Measurements from ENCODE around the gene MKI67. TPM values are rescaled to one million over a fixed set of nuclear protein-coding genes. Genes with fewer than 3 reads are reported as not detected.

Gene MKI67
- total RNA-seq, 1 experiment from 2014 or later = 81.4 TPM

GRCh38 chr10:128054163-128054970, 71.9 kb downstream of the MKI67 start:
- DNase-seq (ENCODE audit: unreplicated experiment) = no peak
- H3K36me3 Mint-ChIP-seq (ENCODE audit: insufficient read depth, unreplicated experiment) = peaks cover 76% of the 10 kb centered on the region
- H3K27ac Mint-ChIP-seq (ENCODE audit: low read depth, unreplicated experiment) = no peak overlapping the region

GRCh38 chr10:128053356-128053755, 72.9 kb downstream of the MKI67 start:
- peaks cover 69% of the 10 kb centered on the region for H3K36me3 Mint-ChIP-seq (ENCODE audit: insufficient read depth, unreplicated experiment)

More at GRCh38 chr10:128054163-128054970, 71.9 kb downstream of the MKI67 start:
- H3K4me1 Mint-ChIP-seq (ENCODE audit: insufficient read depth, unreplicated experiment) = peaks cover 13% of the 10 kb centered on the region
- CTCF ChIA-PET = interaction anchor here (0.6 to 13.8 kb wide), 6 partner anchors 10 to 408 kb away, joined by 3 to 146 read pairs (median 4); no protein-coding TSS in a partner anchor
- no peaks in the 10 kb centered on the region for H3K9me3 Mint-ChIP-seq (ENCODE audit: unreplicated experiment)
- POLR2A ChIA-PET = interaction anchor here (1.3 to 1.6 kb wide), 2 partner anchors 9 to 10 kb away, joined by 4 to 5 read pairs; no protein-coding TSS in a partner anchor
- TF ChIP-seq CTCF (IDR thresholded peaks at IDR 0.05; ENCODE audit: unreplicated experiment) = no peak
- H3K27me3 Mint-ChIP-seq (ENCODE audit: insufficient read depth, unreplicated experiment) = no peaks in the 10 kb centered on the region
- no peak overlapping the region for H3K4me3 Mint-ChIP-seq (ENCODE audit: unreplicated experiment)
- intact Hi-C loops (cut with micrococcal nuclease) = no loop called here
- no TSS peak for BruUV-seq (replicated peaks)

GRCh38 chr10:128052696-128053095, 73.5 kb downstream of the MKI67 start:
- POLR2A ChIA-PET = interaction anchor here (0.7 to 7.0 kb wide), 2 partner anchors 9 to 18 kb away, joined by 3 to 216 read pairs; no protein-coding TSS in a partner anchor
- H3K36me3 Mint-ChIP-seq (ENCODE audit: insufficient read depth, unreplicated experiment) = peaks cover 69% of the 10 kb centered on the region
- no peaks in the 10 kb centered on the region for H3K27me3 Mint-ChIP-seq (ENCODE audit: insufficient read depth, unreplicated experiment)
- H3K9me3 Mint-ChIP-seq (ENCODE audit: unreplicated experiment) = no peaks in the 10 kb centered on the region
- no peak overlapping the region for H3K4me3 Mint-ChIP-seq (ENCODE audit: unreplicated experiment)
- no TSS peak for BruUV-seq (replicated peaks)
- TF ChIP-seq CTCF (IDR thresholded peaks at IDR 0.05; ENCODE audit: unreplicated experiment) = no peak
- H3K27ac Mint-ChIP-seq (ENCODE audit: low read depth, unreplicated experiment) = no peak overlapping the region
- peaks cover 21% of the 10 kb centered on the region for H3K4me1 Mint-ChIP-seq (ENCODE audit: insufficient read depth, unreplicated experiment)
- DNase-seq (ENCODE audit: unreplicated experiment) = no peak
- intact Hi-C loops (cut with micrococcal nuclease) = no loop called here
- CTCF ChIA-PET = interaction anchor here (0.6 to 13.8 kb wide), 7 partner anchors 9 to 333 kb away, joined by 3 to 146 read pairs (median 6); partner anchors contain the start of gene PTPRE

More at GRCh38 chr10:128053356-128053755, 72.9 kb downstream of the MKI67 start:
- no peak for TF ChIP-seq CTCF (IDR thresholded peaks at IDR 0.05; ENCODE audit: unreplicated experiment)
- no peaks in the 10 kb centered on the region for H3K27me3 Mint-ChIP-seq (ENCODE audit: insufficient read depth, unreplicated experiment)
- no peaks in the 10 kb centered on the region for H3K9me3 Mint-ChIP-seq (ENCODE audit: unreplicated experiment)
- no peak overlapping the region for H3K4me3 Mint-ChIP-seq (ENCODE audit: unreplicated experiment)
- DNase-seq (ENCODE audit: unreplicated experiment) = no peak
- BruUV-seq (replicated peaks) = no TSS peak
- intact Hi-C loops (cut with micrococcal nuclease) = no loop called here
- peaks cover 19% of the 10 kb centered on the region for H3K4me1 Mint-ChIP-seq (ENCODE audit: insufficient read depth, unreplicated experiment)
- CTCF ChIA-PET = interaction anchor here (0.6 to 13.8 kb wide), 4 partner anchors 16 to 147 kb away, joined by 3 to 146 read pairs (median 4); partner anchors contain the start of gene PTPRE
- H3K27ac Mint-ChIP-seq (ENCODE audit: low read depth, unreplicated experiment) = no peak overlapping the region
- POLR2A ChIA-PET = interaction anchor here (0.7 to 1.6 kb wide), 2 partner anchors 10 to 18 kb away, joined by 3 to 5 read pairs; no protein-coding TSS in a partner anchor

GRCh38 chr10:128051548-128051947, 74.7 kb downstream of the MKI67 start:
- BruUV-seq (replicated peaks) = no TSS peak
- TF ChIP-seq CTCF (IDR thresholded peaks at IDR 0.05; ENCODE audit: unreplicated experiment) = no peak
- CTCF ChIA-PET = interaction anchor here (0.6 to 13.8 kb wide), 5 partner anchors 10 to 1834 kb away, joined by 3 to 146 read pairs (median 8); no protein-coding TSS in a partner anchor
- peaks cover 21% of the 10 kb centered on the region for H3K4me1 Mint-ChIP-seq (ENCODE audit: insufficient read depth, unreplicated experiment)
- DNase-seq (ENCODE audit: unreplicated experiment) = no peak
- H3K27ac Mint-ChIP-seq (ENCODE audit: low read depth, unreplicated experiment) = no peak overlapping the region
- H3K4me3 Mint-ChIP-seq (ENCODE audit: unreplicated experiment) = no peak overlapping the region
- intact Hi-C loops (cut with micrococcal nuclease) = no loop called here
- peaks cover 61% of the 10 kb centered on the region for H3K36me3 Mint-ChIP-seq (ENCODE audit: insufficient read depth, unreplicated experiment)
- no peaks in the 10 kb centered on the region for H3K27me3 Mint-ChIP-seq (ENCODE audit: insufficient read depth, unreplicated experiment)
- POLR2A ChIA-PET = interaction anchor here (0.7 to 7.0 kb wide), 4 partner anchors 10 to 184 kb away, joined by 3 to 216 read pairs (median 4); no protein-coding TSS in a partner anchor
- no peaks in the 10 kb centered on the region for H3K9me3 Mint-ChIP-seq (ENCODE audit: unreplicated experiment)
